GM23338 (cell line): ENCODE results near the gene UBQLN1. TPM values are rescaled to one million over a fixed set of nuclear protein-coding genes. Genes with fewer than 3 reads are reported as not detected.

ENCODE experiments used
- ATAC-seq: fragments of 200-7000 bp; cut with Tn5 transposase; 3 replicates; pipeline ENCODE4 v1.9.1; 2020
- DNase-seq: peaks from one replicate; pipeline ENCODE4 v3.0.0-alpha.2; 2015; ENCODE audit warnings: low spot score
- H2AFZ ChIP-seq: fragments of 200-600 bp; sonication (generic); 2 replicates; pipeline ENCODE4 v1.8.0; 2016; ENCODE audit warnings: antibody characterized with exemption, mild to moderate bottlenecking, moderate library complexity
- H3F3A ChIP-seq: fragments of 200-600 bp; sonication (generic); replicated peaks from 2 replicates; pipeline ENCODE4 v1.8.0; 2017; ENCODE audit warnings: antibody characterized with exemption, mixed run types, low read depth
- H3K27ac ChIP-seq: fragments of 200-600 bp; sonication (generic); 2 replicates; pipeline ENCODE4 v1.6.1; 2016; ENCODE audit warnings: low read depth
- H3K27me3 ChIP-seq: fragments of 200-600 bp; sonication (generic); 2 replicates; pipeline ENCODE4 v1.8.0; 2016; ENCODE audit warnings: mild to moderate bottlenecking, mixed run types, moderate library complexity; ENCODE audit not compliant: insufficient read depth
- H3K36me3 ChIP-seq: fragments of 200-600 bp; sonication (generic); 2 replicates; pipeline ENCODE4 v1.8.0; 2016; ENCODE audit warnings: mild to moderate bottlenecking; ENCODE audit not compliant: insufficient read depth
- H3K4me1 ChIP-seq: fragments of 200-600 bp; sonication (generic); 2 replicates; pipeline ENCODE4 v1.8.0; 2016; ENCODE audit warnings: mild to moderate bottlenecking, moderate library complexity; ENCODE audit not compliant: insufficient read depth
- H3K4me2 ChIP-seq: fragments of 200-600 bp; sonication (generic); 2 replicates; pipeline ENCODE4 v1.7.1; 2017; ENCODE audit warnings: mixed run types
- H3K4me3 ChIP-seq: fragments of 200-600 bp; sonication (generic); 2 replicates; pipeline ENCODE4 v1.6.1; 2016; ENCODE audit warnings: mixed run types
- H3K79me2 ChIP-seq: fragments of 200-600 bp; sonication (generic); replicated peaks from 2 replicates; pipeline ENCODE4 v1.8.0; 2017; ENCODE audit warnings: mild to moderate bottlenecking; ENCODE audit not compliant: insufficient read depth
- H3K9me2 ChIP-seq: fragments of 200-600 bp; sonication (generic); 2 replicates; pipeline ENCODE4 v1.8.0; 2017; ENCODE audit not compliant: insufficient read depth
- H4K20me1 ChIP-seq: fragments of 200-600 bp; sonication (generic); replicated peaks from 2 replicates; pipeline ENCODE4 v1.8.0; 2017; ENCODE audit warnings: mild to moderate bottlenecking; ENCODE audit not compliant: insufficient read depth
- H3K27ac Mint-ChIP-seq: 2 replicates; pipeline ENCODE4 v1.8.0; 2020; ENCODE audit warnings: inconsistent platforms, mild to moderate bottlenecking, moderate library complexity, mixed read lengths
- H3K27me3 Mint-ChIP-seq: 3 replicates; pipeline ENCODE4 v1.8.0; 2022; ENCODE audit warnings: low read depth, mild to moderate bottlenecking, moderate library complexity, mixed read lengths, inconsistent platforms; ENCODE audit not compliant: insufficient read depth, poor library complexity
- H3K36me3 Mint-ChIP-seq: 3 replicates; pipeline ENCODE4 v1.8.0; 2021; ENCODE audit warnings: low read depth, mild to moderate bottlenecking, inconsistent platforms, moderate library complexity, mixed read lengths
- H3K4me1 Mint-ChIP-seq: 3 replicates; pipeline ENCODE4 v1.8.0; 2020; ENCODE audit warnings: mild to moderate bottlenecking, inconsistent platforms, mixed read lengths
- H3K4me3 Mint-ChIP-seq: 3 replicates; pipeline ENCODE4 v1.8.0; 2021; ENCODE audit warnings: moderate library complexity, mild to moderate bottlenecking, inconsistent platforms, mixed read lengths
- H3K9me3 Mint-ChIP-seq: 3 replicates; pipeline ENCODE4 v1.8.0; 2020; ENCODE audit warnings: moderate library complexity, mild to moderate bottlenecking, inconsistent platforms, mixed read lengths
- CREB1 ChIP-seq: fragments of 250-450 bp; sonication (Bioruptor Pico); IDR thresholded peaks from 2 replicates; pipeline ENCODE4 v1.5.0; 2020; ENCODE audit warnings: low read depth, mild to moderate bottlenecking, moderate library complexity
- EZH2 ChIP-seq: fragments of 200-600 bp; sonication (generic); IDR thresholded peaks from one replicate; pipeline ENCODE4 v1.8.0; 2017; ENCODE audit warnings: antibody characterized with exemption, mild to moderate bottlenecking, low read depth; ENCODE audit not compliant: unreplicated experiment
- EZH2phosphoT487 ChIP-seq: fragments of 200-600 bp; sonication (generic); IDR thresholded peaks from one replicate; pipeline ENCODE4 v1.8.1; 2018; ENCODE audit warnings: antibody characterized with exemption; ENCODE audit not compliant: unreplicated experiment
- JUNB ChIP-seq: IDR thresholded peaks from one replicate; pipeline ENCODE4 v1.6.1; 2016; ENCODE audit warnings: antibody characterized with exemption; ENCODE audit not compliant: unreplicated experiment
- NANOG ChIP-seq: IDR thresholded peaks from 2 replicates; pipeline ENCODE4 v1.6.1; 2016; ENCODE audit warnings: antibody characterized with exemption, borderline replicate concordance
- POLR2AphosphoS5 ChIP-seq: IDR thresholded peaks from 2 replicates; pipeline ENCODE4 v1.6.1; 2016; ENCODE audit warnings: antibody characterized with exemption, low read depth
- STAT1 ChIP-seq: IDR thresholded peaks from one replicate; pipeline ENCODE4 v1.6.1; 2016; ENCODE audit warnings: antibody characterized with exemption; ENCODE audit not compliant: unreplicated experiment
- ZNF114 ChIP-seq: fragments of 250-450 bp; sonication (Bioruptor Pico); IDR thresholded peaks from 2 replicates; pipeline ENCODE4 v1.5.0; 2020; ENCODE audit warnings: mild to moderate bottlenecking, moderate library complexity
- ZNF331 ChIP-seq: fragments of 250-450 bp; sonication (Bioruptor Pico); IDR thresholded peaks from 2 replicates; pipeline ENCODE4 v1.5.0; 2020; ENCODE audit warnings: low read depth, mild to moderate bottlenecking, moderate library complexity
- ZNF462 ChIP-seq: fragments of 250-450 bp; sonication (Bioruptor Pico); IDR thresholded peaks from 2 replicates; pipeline ENCODE4 v1.5.0; 2020; ENCODE audit warnings: mild to moderate bottlenecking, moderate library complexity
- polyA plus RNA-seq: library from polyadenylated mRNA; unstranded; fragments of >200 nt; fragmentation: Nextera tagmentation; extraction: Ambion mirVana; gene quantifications from 2 replicates; pipeline ENCODE4 v1.2.1, GENCODE V29; 2016
- total RNA-seq: library from RNA; depleted of rRNA; stranded (reverse); fragments of >200 nt; shearing (Covaris generic); gene quantifications from 2 replicates; pipeline ENCODE4 v1.2.3, GENCODE V29; 2014
- TF ChIP-seq, protein P1 (sequence below), 2 experiments: fragments of 200-600 bp in 1 of 2; sonication (generic) in 1 of 2; conservative IDR thresholded peaks; 2 replicates each; pipeline versions ENCODE4 v1.5.1 to v1.6.1; 2016 to 2017; ENCODE audit warnings: antibody characterized with exemption in 2 of 2, low read depth in 2 of 2, mild to moderate bottlenecking in 2 of 2, moderate library complexity in 1 of 2
- TF ChIP-seq, protein P2 (sequence below): IDR thresholded peaks from one replicate; pipeline ENCODE4 v1.6.1; 2018; ENCODE audit warnings: antibody characterized with exemption; ENCODE audit not compliant: unreplicated experiment
- TF ChIP-seq, protein P3 (sequence below): IDR thresholded peaks from 2 replicates; pipeline ENCODE4 v1.6.1; 2016; ENCODE audit warnings: antibody characterized with exemption

Gene UBQLN1
- total and polyA plus RNA-seq, 2 experiments from 2014 or later: 90.5 to 168 TPM

GRCh38 chr9:83637389-83637788, 70.4 kb downstream of the UBQLN1 start:
- TF ChIP-seq POLR2AphosphoS5 (no peak), ZNF114 (CRISPR knock-in tag) (no peak), ZNF462 (CRISPR knock-in tag) (no peak), ZNF331 (CRISPR knock-in tag) (no peak), EZH2 (no peak), STAT1 (no peak), CREB1 (CRISPR knock-in tag) (no peak), EZH2phosphoT487 (no peak), NANOG (no peak), JUNB (no peak)
- TF ChIP-seq, protein P1, sequence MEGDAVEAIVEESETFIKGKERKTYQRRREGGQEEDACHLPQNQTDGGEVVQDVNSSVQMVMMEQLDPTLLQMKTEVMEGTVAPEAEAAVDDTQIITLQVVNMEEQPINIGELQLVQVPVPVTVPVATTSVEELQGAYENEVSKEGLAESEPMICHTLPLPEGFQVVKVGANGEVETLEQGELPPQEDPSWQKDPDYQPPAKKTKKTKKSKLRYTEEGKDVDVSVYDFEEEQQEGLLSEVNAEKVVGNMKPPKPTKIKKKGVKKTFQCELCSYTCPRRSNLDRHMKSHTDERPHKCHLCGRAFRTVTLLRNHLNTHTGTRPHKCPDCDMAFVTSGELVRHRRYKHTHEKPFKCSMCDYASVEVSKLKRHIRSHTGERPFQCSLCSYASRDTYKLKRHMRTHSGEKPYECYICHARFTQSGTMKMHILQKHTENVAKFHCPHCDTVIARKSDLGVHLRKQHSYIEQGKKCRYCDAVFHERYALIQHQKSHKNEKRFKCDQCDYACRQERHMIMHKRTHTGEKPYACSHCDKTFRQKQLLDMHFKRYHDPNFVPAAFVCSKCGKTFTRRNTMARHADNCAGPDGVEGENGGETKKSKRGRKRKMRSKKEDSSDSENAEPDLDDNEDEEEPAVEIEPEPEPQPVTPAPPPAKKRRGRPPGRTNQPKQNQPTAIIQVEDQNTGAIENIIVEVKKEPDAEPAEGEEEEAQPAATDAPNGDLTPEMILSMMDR (conservative IDR thresholded peaks at IDR 0.05; ENCODE audit: low read depth in 2 of 2): no peak
- TF ChIP-seq, protein P2, sequence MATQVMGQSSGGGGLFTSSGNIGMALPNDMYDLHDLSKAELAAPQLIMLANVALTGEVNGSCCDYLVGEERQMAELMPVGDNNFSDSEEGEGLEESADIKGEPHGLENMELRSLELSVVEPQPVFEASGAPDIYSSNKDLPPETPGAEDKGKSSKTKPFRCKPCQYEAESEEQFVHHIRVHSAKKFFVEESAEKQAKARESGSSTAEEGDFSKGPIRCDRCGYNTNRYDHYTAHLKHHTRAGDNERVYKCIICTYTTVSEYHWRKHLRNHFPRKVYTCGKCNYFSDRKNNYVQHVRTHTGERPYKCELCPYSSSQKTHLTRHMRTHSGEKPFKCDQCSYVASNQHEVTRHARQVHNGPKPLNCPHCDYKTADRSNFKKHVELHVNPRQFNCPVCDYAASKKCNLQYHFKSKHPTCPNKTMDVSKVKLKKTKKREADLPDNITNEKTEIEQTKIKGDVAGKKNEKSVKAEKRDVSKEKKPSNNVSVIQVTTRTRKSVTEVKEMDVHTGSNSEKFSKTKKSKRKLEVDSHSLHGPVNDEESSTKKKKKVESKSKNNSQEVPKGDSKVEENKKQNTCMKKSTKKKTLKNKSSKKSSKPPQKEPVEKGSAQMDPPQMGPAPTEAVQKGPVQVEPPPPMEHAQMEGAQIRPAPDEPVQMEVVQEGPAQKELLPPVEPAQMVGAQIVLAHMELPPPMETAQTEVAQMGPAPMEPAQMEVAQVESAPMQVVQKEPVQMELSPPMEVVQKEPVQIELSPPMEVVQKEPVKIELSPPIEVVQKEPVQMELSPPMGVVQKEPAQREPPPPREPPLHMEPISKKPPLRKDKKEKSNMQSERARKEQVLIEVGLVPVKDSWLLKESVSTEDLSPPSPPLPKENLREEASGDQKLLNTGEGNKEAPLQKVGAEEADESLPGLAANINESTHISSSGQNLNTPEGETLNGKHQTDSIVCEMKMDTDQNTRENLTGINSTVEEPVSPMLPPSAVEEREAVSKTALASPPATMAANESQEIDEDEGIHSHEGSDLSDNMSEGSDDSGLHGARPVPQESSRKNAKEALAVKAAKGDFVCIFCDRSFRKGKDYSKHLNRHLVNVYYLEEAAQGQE: no peak
- TF ChIP-seq, protein P3, sequence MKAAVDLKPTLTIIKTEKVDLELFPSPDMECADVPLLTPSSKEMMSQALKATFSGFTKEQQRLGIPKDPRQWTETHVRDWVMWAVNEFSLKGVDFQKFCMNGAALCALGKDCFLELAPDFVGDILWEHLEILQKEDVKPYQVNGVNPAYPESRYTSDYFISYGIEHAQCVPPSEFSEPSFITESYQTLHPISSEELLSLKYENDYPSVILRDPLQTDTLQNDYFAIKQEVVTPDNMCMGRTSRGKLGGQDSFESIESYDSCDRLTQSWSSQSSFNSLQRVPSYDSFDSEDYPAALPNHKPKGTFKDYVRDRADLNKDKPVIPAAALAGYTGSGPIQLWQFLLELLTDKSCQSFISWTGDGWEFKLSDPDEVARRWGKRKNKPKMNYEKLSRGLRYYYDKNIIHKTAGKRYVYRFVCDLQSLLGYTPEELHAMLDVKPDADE: no peak
- no peaks in the 10 kb centered on the region for H3K27me3 ChIP-seq
- H3K36me3 ChIP-seq: no peaks in the 10 kb centered on the region
- H3K79me2 ChIP-seq: no peaks in the 10 kb centered on the region
- H3K4me1 ChIP-seq: no peaks in the 10 kb centered on the region; the same call in 1 of the 2 replicates
- Mint-ChIP-seq H3K36me3 (no peaks in the 10 kb centered on the region), H3K4me3 (no peak overlapping the region), H3K4me1 (peaks cover 9% of the 10 kb centered on the region), H3K27me3 (peaks cover 5% of the 10 kb centered on the region), H3K27ac (no peak overlapping the region), H3K9me3 (no peaks in the 10 kb centered on the region)
- no peak overlapping the region for H3K4me2 ChIP-seq
- no peak overlapping the region for H2AFZ ChIP-seq
- H3F3A ChIP-seq: no peaks in the 10 kb centered on the region
- DNase-seq (no peak), ATAC-seq (no peak)
- no peak overlapping the region for H3K27ac ChIP-seq
- H4K20me1 ChIP-seq: no peaks in the 10 kb centered on the region
- no peak overlapping the region for H3K4me3 ChIP-seq
- no peaks in the 10 kb centered on the region for H3K9me2 ChIP-seq
